ENCODE data around the gene EIF3A. TPM values are rescaled to one million over a fixed set of nuclear protein-coding genes. Genes with fewer than 3 reads are reported as not detected.
A peak's percentile ranks its signal among the peaks of the same experiment; 100 is the strongest.

EIF3A gene
- total and polyA plus RNA-seq, 9 of the 15 experiments (the other 6 are each of a cell fraction or from before 2014, with no cell fraction given): 19.6 to 163 (median 102) TPM

- H3K79me2 ChIP-seq (ENCODE audit: control insufficient read depth, insufficient read depth, low read length): no peaks in the 10 kb centered on the region
- H4K20me1 ChIP-seq (replicated peaks; ENCODE audit: control insufficient read depth, insufficient read depth, low read length): no peaks in the 10 kb centered on the region
- H3K36me3 ChIP-seq (ENCODE audit: control insufficient read depth, insufficient read depth, low read length): no peaks in the 10 kb centered on the region
- no peak overlapping the region for H3K4me2 ChIP-seq (ENCODE audit: insufficient read depth, low read length)
- DNase-seq (ENCODE audit: extremely low read depth in 1 of 4, low spot score in 3 of 4): no peak
- ChIA-PET POLR2A (no interaction called here), CTCF (ENCODE audit: low intra/inter-chr PET ratio) (no interaction called here)
- H3K27ac ChIP-seq (ENCODE audit: extremely low read depth, low read depth, low read length): no peak overlapping the region
- H3K4me1 ChIP-seq (replicated peaks in 1 of 2; ENCODE audit: control insufficient read depth in 2 of 2, insufficient read depth in 2 of 2, low read length in 2 of 2): peaks cover 0 to 4% of the 10 kb centered on the region in 2 experiments; a peak in 2 of 5 replicates
- WGBS (ENCODE audit: insufficient coverage, low coverage, missing lambda C conversion rate): 0% methylated on average over 2 of the region's 2 CpGs
- H3K9me3 ChIP-seq (replicated peaks; ENCODE audit: control insufficient read depth, insufficient read depth, low read depth, low read length): no peaks in the 10 kb centered on the region
- FAIRE-seq: no peak
- no peak overlapping the region for H3K4me3 ChIP-seq
- no peak overlapping the region for H2AFZ ChIP-seq (ENCODE audit: low read depth, low read length)
- ATAC-seq: no peak
- TF ChIP-seq EGR1 (conservative IDR thresholded peaks at IDR 0.05) (peak; percentile 17; the same call in 1 of the 2 replicates), THAP12 (CRISPR knock-in tag; IDR thresholded peaks at IDR 0.05) (no peak), BRCA1 (IDR thresholded peaks at IDR 0.05) (no peak), BRCA1 (CRISPR knock-in tag; IDR thresholded peaks at IDR 0.05) (no peak), TAF15 (IDR thresholded peaks at IDR 0.05; ENCODE audit: low read depth, low read length) (no peak)
- intact Hi-C loops (cut with micrococcal nuclease): no loop called here
- no peaks in the 10 kb centered on the region for H3K9me1 ChIP-seq (ENCODE audit: control insufficient read depth, insufficient read depth, low read length)
- in situ Hi-C loops (cut with MboI): no loop called here
- H3K27me3 ChIP-seq (ENCODE audit: control insufficient read depth in 2 of 2, insufficient read depth in 2 of 2, low read length in 2 of 2): peaks cover 20 to 44% of the 10 kb centered on the region in 2 experiments
- BruUV-seq (replicated peaks): no TSS peak
- H3K9ac ChIP-seq (ENCODE audit: insufficient read depth in 1 of 2, low read depth in 2 of 2, low read length in 2 of 2): no peak overlapping the region
Measured at GRCh38 chr10:119020627-119020946, 60.0 kb downstream of the EIF3A start.

Data from K562 (cell line).